PC-3 (cell line): Measurements from ENCODE around the gene CSF2RB. TPM values are rescaled to one million over a fixed set of nuclear protein-coding genes. Genes with fewer than 3 reads are reported as not detected.
A peak's percentile ranks its signal among the peaks of the same experiment; 100 is the strongest.

ENCODE experiments used
- ATAC-seq: fragments of 200-7000 bp; cut with Tn5 transposase; 2 replicates; pipeline ENCODE4 v1.9.1; 2020; ENCODE audit warnings: mild to moderate bottlenecking, moderate library complexity
- BruUV-seq: library from RNA; stranded (reverse); fragments of 400-500 nt; replicated peaks from 2 replicates; lab custom pipeline; 2021; lab: Mats Ljungman, UMichigan
- CTCF ChIA-PET: fragments of 300-600 bp; sonication (Branson Sonifier 250); formaldehyde crosslinking; loops from one replicate; lab custom pipeline; 2022; ENCODE audit warnings: antibody characterized with exemption; lab: Charles Lee
- POLR2A ChIA-PET: fragments of 300-600 bp; sonication (Branson Sonifier 250); formaldehyde crosslinking; loops from one replicate; lab custom pipeline; 2022; ENCODE audit warnings: antibody characterized with exemption; ENCODE audit not compliant: unreplicated experiment; lab: Charles Lee
- DNase-seq: peaks from one replicate; pipeline ENCODE4 v3.0.0-alpha.2; 2015
- H2AFZ ChIP-seq: fragments of 300-600 bp; sonication (generic); 2 replicates; pipeline ENCODE4 v1.6.0; 2016; ENCODE audit warnings: antibody characterized with exemption, low read length
- H3F3A ChIP-seq: fragments of 300-600 bp; sonication (generic); one replicate; pipeline ENCODE4 v1.6.0; 2017; ENCODE audit warnings: antibody characterized with exemption, low read length, control low read depth, mild to moderate bottlenecking; ENCODE audit not compliant: unreplicated experiment
- H3K27ac ChIP-seq: fragments of 300-600 bp; sonication (generic); 2 replicates; pipeline ENCODE4 v1.5.1; 2016; ENCODE audit warnings: mild to moderate bottlenecking, low read length
- H3K27me3 ChIP-seq: fragments of 300-600 bp; sonication (generic); 2 replicates; pipeline ENCODE4 v1.6.1; 2016; ENCODE audit warnings: low read length, mixed read lengths
- H3K36me3 ChIP-seq: fragments of 300-600 bp; sonication (generic); 2 replicates; pipeline ENCODE4 v1.6.1; 2016; ENCODE audit warnings: low read depth, mixed run types, low read length, mixed read lengths
- H3K4me1 ChIP-seq: fragments of 300-600 bp; sonication (generic); 2 replicates; pipeline ENCODE4 v1.5.1; 2016; ENCODE audit warnings: low read length; ENCODE audit not compliant: insufficient read depth
- H3K4me2 ChIP-seq: fragments of 300-600 bp; sonication (generic); 2 replicates; pipeline ENCODE4 v1.6.0; 2016; ENCODE audit warnings: low read length
- H3K4me3 ChIP-seq: fragments of 300-600 bp; sonication (generic); 2 replicates; pipeline ENCODE4 v1.5.1; 2016; ENCODE audit warnings: mild to moderate bottlenecking, low read length, mixed read lengths
- H3K79me2 ChIP-seq: fragments of 300-600 bp; sonication (generic); 2 replicates; pipeline ENCODE4 v1.6.1; 2017; ENCODE audit warnings: low read length, mixed read lengths
- H3K9ac ChIP-seq: fragments of 300-600 bp; sonication (generic); 2 replicates; pipeline ENCODE4 v1.6.0; 2016; ENCODE audit warnings: mild to moderate bottlenecking, low read length
- H3K9me2 ChIP-seq: fragments of 300-600 bp; sonication (generic); replicated peaks from 2 replicates; pipeline ENCODE4 v1.6.1; 2016; ENCODE audit warnings: mixed run types, low read length, mixed read lengths
- H3K9me3 ChIP-seq: fragments of 300-600 bp; sonication (generic); 2 replicates; pipeline ENCODE4 v1.6.1; 2016; ENCODE audit warnings: low read length, mixed read lengths
- H4K20me1 ChIP-seq: fragments of 300-600 bp; sonication (generic); 2 replicates; pipeline ENCODE4 v1.6.1; 2016; ENCODE audit warnings: low read length, mixed read lengths
- CTCF ChIP-seq: fragments of 300-600 bp; sonication (generic); conservative IDR thresholded peaks from 2 replicates; pipeline ENCODE4 v1.5.1; 2017; ENCODE audit warnings: antibody characterized with exemption, low read depth, mild to moderate bottlenecking, low read length
- EZH2 ChIP-seq: fragments of 300-600 bp; sonication (generic); IDR thresholded peaks from one replicate; pipeline ENCODE4 v1.6.1; 2017; ENCODE audit warnings: antibody characterized with exemption, mild to moderate bottlenecking, low read length; ENCODE audit not compliant: unreplicated experiment
- EZH2phosphoT487 ChIP-seq: fragments of 300-600 bp; sonication (generic); IDR thresholded peaks from 2 replicates; pipeline ENCODE4 v1.6.1; 2018; ENCODE audit warnings: mild to moderate bottlenecking, antibody characterized with exemption, low read length, borderline replicate concordance
- intact Hi-C: fragments of 100-400 bp; cut with micrococcal nuclease; formaldehyde crosslinking; loops from 2 replicates; pipeline ENCODE4 v1.9.0; 2023
- total RNA-seq: library from RNA; depleted of rRNA; stranded (reverse); fragments of >200 nt; gene quantifications from 2 replicates; pipeline ENCODE4 v1.2.3, GENCODE V29; 2014

The CSF2RB gene
- total RNA-seq, 1 experiment from 2014 or later: not detected

GRCh38 chr22:36916034-36916433 is 2.6 kb downstream of the CSF2RB start:
- Histone ChIP-seq H3K4me1 (no peaks in the 10 kb centered on the region), H3K9ac (no peak overlapping the region), H2AFZ (no peak overlapping the region), H3K9me3 (no peaks in the 10 kb centered on the region), H3F3A (no peaks in the 10 kb centered on the region), H3K36me3 (no peaks in the 10 kb centered on the region), H4K20me1 (no peaks in the 10 kb centered on the region), H3K9me2 (no peaks in the 10 kb centered on the region), H3K4me3 (no peak overlapping the region), H3K27me3 (peaks cover 15% of the 10 kb centered on the region), H3K4me2 (no peak overlapping the region), H3K79me2 (no peaks in the 10 kb centered on the region), H3K27ac (no peak overlapping the region)
- CTCF ChIA-PET: no interaction called here
- DNase-seq: no peak
- TF ChIP-seq EZH2: no peak
- no peak for TF ChIP-seq EZH2phosphoT487
- no peak for TF ChIP-seq CTCF
- BruUV-seq: no TSS peak
- POLR2A ChIA-PET: no interaction called here
- intact Hi-C loops: no loop called here
- no peak for ATAC-seq

GRCh38 chr22:36918586-36919284 is 5.3 kb downstream of the CSF2RB start:
- H3K27ac ChIP-seq: no peak overlapping the region
- H3K9ac ChIP-seq: no peak overlapping the region
- no peaks in the 10 kb centered on the region for H3K9me2 ChIP-seq
- BruUV-seq: no TSS peak
- no peaks in the 10 kb centered on the region for H3K79me2 ChIP-seq
- H3K27me3 ChIP-seq: peaks cover 15% of the 10 kb centered on the region
- no peak overlapping the region for H3K4me3 ChIP-seq
- H4K20me1 ChIP-seq: no peaks in the 10 kb centered on the region
- ChIA-PET POLR2A (no interaction called here), CTCF (interaction anchor here (0.6 kb wide), 1 partner anchor 12 kb away, joined by 3 read pairs; no protein-coding TSS in a partner anchor)
- no peak for DNase-seq
- intact Hi-C loops: no loop called here
- TF ChIP-seq EZH2 (no peak), CTCF (0 out of 2 replicates have a peak, but pooled peaks have one; percentile 10)
- ATAC-seq: no peak
- no peak overlapping the region for H3K4me2 ChIP-seq
- H2AFZ ChIP-seq: no peak overlapping the region
- no peaks in the 10 kb centered on the region for H3K9me3 ChIP-seq
- H3K4me1 ChIP-seq: no peaks in the 10 kb centered on the region
- H3F3A ChIP-seq: no peaks in the 10 kb centered on the region
- no peaks in the 10 kb centered on the region for H3K36me3 ChIP-seq

- no peaks in the 10 kb centered on the region for H3K9me2 ChIP-seq
- H3K36me3 ChIP-seq: no peaks in the 10 kb centered on the region
- H3K27ac ChIP-seq: no peak overlapping the region
- ChIA-PET POLR2A (no interaction called here), CTCF (no interaction called here)
- H4K20me1 ChIP-seq: no peaks in the 10 kb centered on the region
- no peaks in the 10 kb centered on the region for H3K4me1 ChIP-seq
- no peaks in the 10 kb centered on the region for H3K9me3 ChIP-seq
- H3K79me2 ChIP-seq: no peaks in the 10 kb centered on the region
- H3K4me3 ChIP-seq: no peak overlapping the region
- TF ChIP-seq EZH2 (no peak), CTCF (no peak), EZH2phosphoT487 (no peak)
- no peaks in the 10 kb centered on the region for H3F3A ChIP-seq
- no TSS peak for BruUV-seq
- H3K9ac ChIP-seq: no peak overlapping the region
- H2AFZ ChIP-seq: no peak overlapping the region
- ATAC-seq (no peak), DNase-seq (no peak)
- intact Hi-C loops: no loop called here
- peaks cover 11% of the 10 kb centered on the region for H3K27me3 ChIP-seq
- H3K4me2 ChIP-seq: no peak overlapping the region
These were observed 8.1 kb downstream of the CSF2RB start for GRCh38 chr22:36921309-36922104.
